Measurements from ENCODE around the gene POU2AF1.

DNA sequence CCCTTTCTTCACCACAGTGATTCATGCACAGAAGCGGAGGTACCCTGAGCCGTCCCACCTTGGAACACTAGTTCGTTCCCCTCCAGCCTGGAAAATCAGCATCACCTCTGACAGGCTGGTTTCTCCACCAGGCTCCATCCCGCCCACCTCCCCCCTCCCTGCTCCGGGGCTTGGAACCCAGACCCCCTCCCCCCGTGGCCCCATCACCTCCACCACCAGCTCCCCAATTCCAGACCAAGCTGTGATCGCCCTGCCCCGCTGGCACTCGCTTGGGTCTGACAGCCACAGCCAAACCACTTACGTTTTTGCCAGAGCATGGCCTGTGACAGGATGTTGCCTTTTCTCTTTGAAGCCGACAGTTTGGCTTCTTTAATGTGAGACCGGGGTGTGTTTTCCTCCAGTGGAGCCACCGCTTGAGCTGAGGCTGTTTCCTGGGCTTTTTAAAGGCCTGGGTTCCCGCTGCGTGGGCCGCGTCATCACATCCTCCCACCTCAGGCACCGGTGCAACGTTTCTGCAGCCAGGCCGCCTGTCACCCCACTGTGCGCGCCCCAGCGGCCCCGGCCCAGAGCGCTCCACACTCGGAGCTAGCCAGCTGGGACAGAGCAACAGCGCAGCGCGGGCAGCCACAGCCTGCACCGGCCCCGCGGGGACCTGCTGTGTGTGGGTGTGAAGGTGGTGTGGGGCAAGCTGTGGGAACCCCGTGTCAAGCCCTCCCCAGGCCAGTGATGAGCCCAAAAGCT lies at the start of gene POU2AF1:
- TF ChIP-seq POLR2A (IDR thresholded peaks at IDR 0.05): no peak
- TF ChIP-seq, protein P1, sequence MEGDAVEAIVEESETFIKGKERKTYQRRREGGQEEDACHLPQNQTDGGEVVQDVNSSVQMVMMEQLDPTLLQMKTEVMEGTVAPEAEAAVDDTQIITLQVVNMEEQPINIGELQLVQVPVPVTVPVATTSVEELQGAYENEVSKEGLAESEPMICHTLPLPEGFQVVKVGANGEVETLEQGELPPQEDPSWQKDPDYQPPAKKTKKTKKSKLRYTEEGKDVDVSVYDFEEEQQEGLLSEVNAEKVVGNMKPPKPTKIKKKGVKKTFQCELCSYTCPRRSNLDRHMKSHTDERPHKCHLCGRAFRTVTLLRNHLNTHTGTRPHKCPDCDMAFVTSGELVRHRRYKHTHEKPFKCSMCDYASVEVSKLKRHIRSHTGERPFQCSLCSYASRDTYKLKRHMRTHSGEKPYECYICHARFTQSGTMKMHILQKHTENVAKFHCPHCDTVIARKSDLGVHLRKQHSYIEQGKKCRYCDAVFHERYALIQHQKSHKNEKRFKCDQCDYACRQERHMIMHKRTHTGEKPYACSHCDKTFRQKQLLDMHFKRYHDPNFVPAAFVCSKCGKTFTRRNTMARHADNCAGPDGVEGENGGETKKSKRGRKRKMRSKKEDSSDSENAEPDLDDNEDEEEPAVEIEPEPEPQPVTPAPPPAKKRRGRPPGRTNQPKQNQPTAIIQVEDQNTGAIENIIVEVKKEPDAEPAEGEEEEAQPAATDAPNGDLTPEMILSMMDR (IDR thresholded peaks at IDR 0.05): no peak
